KMS-11 (cell line): Measurements from ENCODE around the gene HYDIN.

Source experiments
- H2AFZ ChIP-seq: fragments of 200-600 bp; sonication (generic); 2 replicates; pipeline ENCODE4 v1.6.1; 2016; ENCODE audit warnings: antibody characterized with exemption, mixed run types, low read depth
- H3K27ac ChIP-seq: fragments of 200-600 bp; sonication (generic); 2 replicates; pipeline ENCODE4 v1.6.1; 2016; ENCODE audit warnings: mild to moderate bottlenecking, mixed run types
- H3K27me3 ChIP-seq: fragments of 200-600 bp; sonication (generic); 2 replicates; pipeline ENCODE4 v1.6.1; 2017; ENCODE audit warnings: mild to moderate bottlenecking, low read depth, mixed run types, moderate library complexity; ENCODE audit not compliant: insufficient read depth
- H3K36me3 ChIP-seq: fragments of 200-600 bp; sonication (generic); 2 replicates; pipeline ENCODE4 v1.6.1; 2017; ENCODE audit warnings: mild to moderate bottlenecking, mixed run types; ENCODE audit not compliant: insufficient read depth
- H3K4me1 ChIP-seq: fragments of 200-600 bp; sonication (generic); 2 replicates; pipeline ENCODE4 v1.6.1; 2016; ENCODE audit warnings: mild to moderate bottlenecking, low read depth, mixed run types; ENCODE audit not compliant: poor library complexity, severe bottlenecking
- H3K4me2 ChIP-seq: fragments of 200-600 bp; sonication (generic); 2 replicates; pipeline ENCODE4 v1.7.0; 2016; ENCODE audit warnings: mild to moderate bottlenecking, mixed run types
- H3K4me3 ChIP-seq: fragments of 200-600 bp; sonication (generic); IDR thresholded peaks from 2 replicates; pipeline ENCODE4 v1.6.1; 2017; ENCODE audit warnings: low read depth, low read length, mixed read lengths; ENCODE audit not compliant: insufficient read depth
- H3K79me2 ChIP-seq: fragments of 200-600 bp; sonication (generic); 2 replicates; pipeline ENCODE4 v1.6.1; 2016; ENCODE audit warnings: low read depth, mixed run types; ENCODE audit not compliant: insufficient read depth
- H3K9ac ChIP-seq: fragments of 200-600 bp; sonication (generic); 2 replicates; pipeline ENCODE4 v1.6.1; 2016; ENCODE audit warnings: mild to moderate bottlenecking, mixed run types
- H4K20me1 ChIP-seq: fragments of 200-600 bp; sonication (generic); 2 replicates; pipeline ENCODE4 v1.6.1; 2016; ENCODE audit warnings: mild to moderate bottlenecking, mixed run types; ENCODE audit not compliant: insufficient read depth
- CTCF ChIP-seq: fragments of 200-600 bp; sonication (generic); conservative IDR thresholded peaks from 2 replicates; pipeline ENCODE4 v1.6.1; 2017; ENCODE audit warnings: low read depth, mild to moderate bottlenecking, antibody characterized with exemption, low read length, moderate library complexity, mixed read lengths

HYDIN gene

DNA sequence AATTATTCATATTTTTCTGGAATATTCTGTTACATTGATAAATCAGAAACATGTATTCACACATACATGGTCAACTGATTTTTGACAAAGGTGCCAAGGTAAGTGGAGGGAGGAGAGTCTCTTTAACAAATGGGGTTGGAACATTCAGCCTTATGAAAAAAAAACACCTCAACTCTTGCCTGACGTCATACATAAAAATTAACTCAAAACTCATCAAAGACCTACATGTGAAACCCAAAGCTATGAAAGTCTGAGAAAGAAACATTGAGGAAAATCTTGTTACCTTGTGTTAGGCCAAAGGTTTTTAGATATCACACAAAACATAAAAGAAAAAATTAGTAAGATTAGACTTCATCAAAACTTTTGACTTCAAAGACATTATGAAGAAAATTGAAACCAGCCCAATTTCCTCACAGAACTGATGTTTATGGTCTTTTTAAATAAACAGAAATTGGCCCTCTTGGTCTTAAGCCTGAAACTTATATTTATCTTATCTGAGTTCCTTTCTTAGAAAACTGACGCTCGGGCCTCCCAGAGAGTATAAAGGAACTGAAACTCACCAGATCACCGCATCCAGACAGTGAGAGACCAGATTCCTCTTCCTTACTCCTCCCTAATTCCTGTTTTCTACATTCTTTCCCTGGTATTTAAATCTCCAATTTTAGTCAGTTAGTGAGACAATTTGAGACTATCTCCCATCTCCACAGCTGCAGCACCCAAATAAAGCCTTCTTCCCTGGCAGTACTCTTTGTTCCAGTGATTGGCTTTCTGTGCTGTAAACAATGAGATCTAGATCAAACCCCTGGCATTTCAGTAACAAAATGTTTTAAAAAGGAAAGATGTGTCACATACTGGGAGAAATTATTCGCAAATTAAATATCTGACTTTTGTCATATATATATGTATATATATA lies 4.0 kb downstream of the HYDIN start:
- Histone ChIP-seq H3K36me3 (no peaks in the 10 kb centered on the region), H4K20me1 (no peaks in the 10 kb centered on the region), H3K27me3 (no peaks in the 10 kb centered on the region), H3K4me1 (no peaks in the 10 kb centered on the region), H2AFZ (no peak overlapping the region), H3K4me2 (no peak overlapping the region), H3K79me2 (no peaks in the 10 kb centered on the region), H3K9ac (no peak overlapping the region), H3K27ac (no peak overlapping the region), H3K4me3 (no peak overlapping the region)
- no peak for TF ChIP-seq CTCF

GRCh38 chr16:71225145-71225544 lies 5.4 kb downstream of the HYDIN start:
- no peaks in the 10 kb centered on the region for H3K79me2 ChIP-seq
- H2AFZ ChIP-seq, result no peak overlapping the region
- TF ChIP-seq CTCF, result no peak
- no peak overlapping the region for H3K27ac ChIP-seq
- H3K4me1 ChIP-seq, result no peaks in the 10 kb centered on the region
- H3K4me2 ChIP-seq, result no peak overlapping the region
- H3K36me3 ChIP-seq, result no peaks in the 10 kb centered on the region
- H3K27me3 ChIP-seq, result no peaks in the 10 kb centered on the region
- no peak overlapping the region for H3K4me3 ChIP-seq
- no peaks in the 10 kb centered on the region for H4K20me1 ChIP-seq
- H3K9ac ChIP-seq, result no peak overlapping the region

DNA sequence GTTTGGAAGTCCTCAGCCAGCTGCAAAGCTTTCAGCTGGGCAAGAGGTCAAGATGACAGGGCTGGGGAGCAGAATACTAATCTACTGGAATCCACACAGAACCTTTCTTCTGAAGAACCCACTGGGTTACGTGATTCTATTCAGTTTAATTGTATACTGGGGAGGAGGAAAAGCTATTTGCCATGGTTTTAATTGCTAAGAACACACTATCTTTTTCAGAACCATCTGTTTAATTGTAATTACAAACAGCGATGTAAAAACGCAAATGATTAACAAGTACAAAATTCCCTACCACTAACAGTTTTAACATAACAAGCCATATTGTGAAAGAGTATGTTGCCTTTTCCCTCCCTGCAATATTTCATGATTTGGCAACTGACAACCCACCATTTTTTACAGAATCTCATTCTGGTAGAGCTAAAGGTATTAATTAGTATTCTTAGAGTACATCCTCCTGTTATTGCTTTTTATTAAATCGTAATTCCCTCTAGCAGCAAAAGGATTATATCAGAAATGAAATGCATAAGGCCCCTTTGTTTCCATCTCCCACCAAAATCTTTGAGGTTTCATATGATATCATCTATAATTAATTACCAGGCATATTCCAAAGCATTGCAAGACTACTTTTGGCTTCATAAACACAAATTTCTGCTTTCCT lies 12.1 kb downstream of the HYDIN start:
- Histone ChIP-seq H2AFZ (no peak overlapping the region), H3K79me2 (no peaks in the 10 kb centered on the region), H3K4me3 (no peak overlapping the region), H3K27me3 (no peaks in the 10 kb centered on the region), H3K36me3 (no peaks in the 10 kb centered on the region), H3K4me2 (no peak overlapping the region), H4K20me1 (no peaks in the 10 kb centered on the region), H3K27ac (no peak overlapping the region), H3K4me1 (no peaks in the 10 kb centered on the region), H3K9ac (no peak overlapping the region)
- TF ChIP-seq CTCF, result no peak

GRCh38 chr16:71217506-71217905 lies 13.0 kb downstream of the HYDIN start:
- no peaks in the 10 kb centered on the region for H3K27me3 ChIP-seq
- H3K27ac ChIP-seq, result no peak overlapping the region
- H3K4me3 ChIP-seq, result no peak overlapping the region
- H3K79me2 ChIP-seq, result no peaks in the 10 kb centered on the region
- no peak for TF ChIP-seq CTCF
- H2AFZ ChIP-seq, result no peak overlapping the region
- no peaks in the 10 kb centered on the region for H3K4me1 ChIP-seq
- no peaks in the 10 kb centered on the region for H4K20me1 ChIP-seq
- no peak overlapping the region for H3K4me2 ChIP-seq
- no peak overlapping the region for H3K9ac ChIP-seq
- no peaks in the 10 kb centered on the region for H3K36me3 ChIP-seq
